Measurements from ENCODE around the gene ILF2. TPM values are rescaled to one million over a fixed set of nuclear protein-coding genes. Genes with fewer than 3 reads are reported as not detected.

Gene ILF2
- total RNA-seq, 2 donors from 2014 or later: 116 to 122 TPM

GRCh38 chr1:153614189-153614900 lies 56.4 kb downstream of the ILF2 start:
- Histone ChIP-seq H3K36me3 (no peaks in the 10 kb centered on the region), H3K4me1 (replicated peaks) (no peaks in the 10 kb centered on the region), H3K27ac (no peak overlapping the region), H3K4me3 (no peak overlapping the region), H3K9me3 (no peaks in the 10 kb centered on the region), H3K27me3 (replicated peaks; ENCODE audit: insufficient read depth) (no peaks in the 10 kb centered on the region)
- intact Hi-C loops (cut with DNase I): no loop called here
- DNase-seq (ENCODE audit: low spot score): no peak
- no peak for TF ChIP-seq CTCF (IDR thresholded peaks at IDR 0.05)
- no peak for TF ChIP-seq POLR2A (IDR thresholded peaks at IDR 0.05)
- no peak for TF ChIP-seq POLR2AphosphoS5 (IDR thresholded peaks at IDR 0.05)
- 72% methylated on average over 2 of the region's 2 CpGs for WGBS

DNA sequence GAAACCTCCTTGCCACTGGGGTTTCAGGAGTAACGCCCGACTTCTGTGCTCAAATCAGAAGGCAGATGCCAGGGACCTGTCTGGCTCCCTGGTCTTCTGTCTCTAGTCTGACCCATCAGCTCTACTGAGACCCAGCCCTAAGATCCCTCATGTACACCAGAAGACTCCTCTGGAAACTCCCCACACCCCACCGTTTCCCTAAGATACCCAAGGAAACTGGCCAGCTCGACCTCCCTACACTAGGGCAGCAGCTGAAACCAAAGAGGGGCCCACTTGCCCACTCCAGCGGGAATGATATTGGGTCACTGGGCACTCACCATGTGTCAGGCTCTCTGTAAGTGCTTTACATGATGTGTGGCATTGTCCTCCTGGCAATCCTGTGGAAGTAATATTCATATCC lies 57.4 kb downstream of the ILF2 start:
- DNase-seq (ENCODE audit: low spot score): no peak

DNA sequence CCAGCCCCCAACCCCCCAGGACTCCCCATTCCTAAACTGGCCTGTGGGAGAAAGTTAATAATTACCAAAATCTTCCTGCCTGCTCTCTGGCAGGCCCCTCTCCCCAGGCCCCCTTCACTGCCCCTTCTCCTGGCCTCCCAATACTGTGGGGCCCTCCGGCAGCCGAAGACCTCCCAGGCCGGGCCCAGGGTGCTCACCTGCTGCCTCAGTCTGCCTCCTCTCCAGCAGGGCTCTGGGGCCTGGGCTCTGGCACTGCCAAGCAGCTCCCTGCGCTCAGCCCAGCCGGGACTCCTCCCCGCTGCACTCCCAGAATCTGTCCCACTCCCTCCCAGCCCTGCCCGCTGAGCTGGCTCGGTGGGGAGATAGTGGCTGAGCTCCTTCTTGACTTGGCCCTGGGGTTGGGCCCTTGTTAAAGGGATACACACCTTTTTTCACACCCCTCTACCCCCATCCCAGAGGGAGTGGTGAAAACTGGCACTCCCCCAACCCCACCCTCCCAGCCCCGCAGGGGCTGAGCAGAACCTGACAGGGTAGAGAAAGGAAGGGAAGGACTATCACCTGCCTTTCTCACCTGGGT lies 58.0 kb downstream of the ILF2 start, which contains the start of gene S100A16:
Gene S100A16, minus strand, starts transcription at position 383 of the 577 bp plus-strand sequence. CDS start 4,986 bp downstream, outside the sequence.
- Histone ChIP-seq H3K4me1 (replicated peaks) (peaks cover 4% of the 10 kb centered on the region), H3K27ac (peak within 1 kb of the TSS; percentile 80 to 91), H3K4me3 (peak within 1 kb of the TSS; percentile 46 to 51), H3K9me3 (no peaks in the 10 kb centered on the region), H3K27me3 (replicated peaks; ENCODE audit: insufficient read depth) (no peaks in the 10 kb centered on the region), H3K36me3 (peaks cover 0 to under 1% of the 10 kb centered on the region in 2 donors)
- TF ChIP-seq POLR2A (IDR thresholded peaks at IDR 0.05) (peak; percentile 93), POLR2AphosphoS5 (IDR thresholded peaks at IDR 0.05) (peak; percentile 78), CTCF (IDR thresholded peaks at IDR 0.05) (peak in 1 of 4 experiments; percentile 17)
- 15% methylated on average over 9 of the region's 9 CpGs for WGBS
- intact Hi-C loops (cut with DNase I): loop anchor here (2.0 kb wide), 1 partner anchor 20 kb away; no protein-coding TSS in a partner anchor
- peak; percentile 73 for DNase-seq (ENCODE audit: low spot score)

More for the DNA sequence above, 57.4 kb downstream of the ILF2 start:
- Histone ChIP-seq H3K27me3 (replicated peaks; ENCODE audit: insufficient read depth) (no peaks in the 10 kb centered on the region), H3K4me1 (replicated peaks) (peaks cover 1% of the 10 kb centered on the region), H3K27ac (peak overlapping the region; percentile 80 to 91), H3K9me3 (no peaks in the 10 kb centered on the region), H3K36me3 (no peaks in the 10 kb centered on the region), H3K4me3 (peak overlapping the region in 1 of 2 donors; percentile 46)
- TF ChIP-seq POLR2AphosphoS5 (IDR thresholded peaks at IDR 0.05) (no peak), POLR2A (IDR thresholded peaks at IDR 0.05) (no peak), CTCF (IDR thresholded peaks at IDR 0.05) (no peak)
- intact Hi-C loops (cut with DNase I): loop anchor here (2.0 kb wide), 1 partner anchor 19 kb away; no protein-coding TSS in a partner anchor
- 66% methylated on average over 5 of the region's 5 CpGs for WGBS

- intact Hi-C loops (cut with DNase I): loop anchor here (2.0 kb wide), 1 partner anchor 21 kb away; no protein-coding TSS in a partner anchor
- DNase-seq (ENCODE audit: low spot score): peak; percentile 69
These were observed 58.6 kb downstream of the ILF2 start for GRCh38 chr1:153612111-153612754.

More at GRCh38 chr1:153612111-153612754, 58.6 kb downstream of the ILF2 start:
- Histone ChIP-seq H3K4me1 (replicated peaks) (peaks cover 4% of the 10 kb centered on the region), H3K9me3 (no peaks in the 10 kb centered on the region), H3K27ac (peak overlapping the region; percentile 80 to 91), H3K36me3 (peaks cover 0 to 7% of the 10 kb centered on the region in 2 donors), H3K4me3 (peak overlapping the region; percentile 46 to 51), H3K27me3 (replicated peaks; ENCODE audit: insufficient read depth) (no peaks in the 10 kb centered on the region)
- no peak for TF ChIP-seq POLR2A (IDR thresholded peaks at IDR 0.05)
- no peak for TF ChIP-seq CTCF (IDR thresholded peaks at IDR 0.05)
- TF ChIP-seq POLR2AphosphoS5 (IDR thresholded peaks at IDR 0.05): peak; percentile 22
- WGBS: 20% methylated on average over 11 of the region's 11 CpGs

Small RNA genes lying within 50 kb of the gene (microRNA-seq; reads per million reads assigned to microRNA genes)
- not detected for gene MIR8083

Small RNA genes lying within 50 kb of the gene (small RNA-seq; reads per million reads assigned to genes)
- gene MIR8083 (0 reads per million in 2 donors), gene RN7SL372P (0 reads per million in 2 donors)

Other genes starting within 250 kb of the ILF2 start
- gene S100A7, start 210.3 kb downstream of the ILF2 start, total RNA-seq: not detected
- 100 to 1,000 TPM; 184 to 279 TPM for gene S100A6, start 135.0 kb downstream of the ILF2 start, total RNA-seq
- not detected for gene S100A5, start 130.1 kb downstream of the ILF2 start, total RNA-seq
- 10 to 100 TPM; 56.3 to 71.3 TPM for gene S100A4, start 125.2 kb downstream of the ILF2 start, total RNA-seq
- under 1 TPM in 1 of 2 donors, not detected in 1; 0.46 TPM for gene S100A3, start 121.7 kb downstream of the ILF2 start, total RNA-seq
- gene S100A2, start 105.1 kb downstream of the ILF2 start, total RNA-seq: 10 to 100 TPM; 14.1 to 22.6 TPM
- gene S100A16, start 57.9 kb downstream of the ILF2 start, total RNA-seq: 100 to 1,000 TPM in 1 of 2 donors, 10 to 100 TPM in 1; 78.4 to 165 TPM
- 10 to 100 TPM; 13.5 to 25.0 TPM for gene S100A14, start 54.7 kb downstream of the ILF2 start, total RNA-seq
- 10 to 100 TPM; 53.3 to 96.5 TPM for gene S100A13, start 43.5 kb downstream of the ILF2 start, total RNA-seq
- gene S100A1, start 42.6 kb downstream of the ILF2 start, total RNA-seq: 10 to 100 TPM in 1 of 2 donors, 1 to 10 TPM in 1; 9.1 to 10.7 TPM
- gene CHTOP, start 36.9 kb downstream of the ILF2 start, total RNA-seq: 10 to 100 TPM; 60.6 to 74.4 TPM
- gene SNAPIN, start 12.3 kb downstream of the ILF2 start, total RNA-seq: 10 to 100 TPM; 64.9 to 73.0 TPM
- gene NPR1, start 7.7 kb upstream of the ILF2 start, total RNA-seq: 1 to 10 TPM; 2.9 to 6.0 TPM
- gene INTS3, start 57.1 kb upstream of the ILF2 start, total RNA-seq: 10 to 100 TPM; 26.1 to 70.0 TPM
- gene SLC27A3, start 104.4 kb upstream of the ILF2 start, total RNA-seq: 10 to 100 TPM; 27.4 to 30.9 TPM

All from prostate gland (tissue), 2 donors.